Urinary bladder (tissue), 4 donors: ENCODE measurements around the gene DBH. TPM values are rescaled to one million over a fixed set of nuclear protein-coding genes. Genes with fewer than 3 reads are reported as not detected.
A peak's percentile ranks its signal among the peaks of the same experiment; 100 is the strongest.

Experiments
- DNase-seq: peaks from one replicate; pipeline ENCODE4 v3.0.0-alpha.2; 2015; ENCODE audit errors: extremely low spot score
- H3K27ac ChIP-seq: one replicate; pipeline ENCODE4 v1.5.1; 2013; ENCODE audit warnings: low read depth, mild to moderate bottlenecking, moderate library complexity
- H3K36me3 ChIP-seq: one replicate; pipeline ENCODE4 v1.6.1; 2013; ENCODE audit warnings: mild to moderate bottlenecking, moderate library complexity; ENCODE audit not compliant: insufficient read depth
- H3K4me1 ChIP-seq: one replicate; pipeline ENCODE4 v1.6.1; 2013; ENCODE audit warnings: mild to moderate bottlenecking, moderate library complexity; ENCODE audit not compliant: insufficient read depth
- H3K4me3 ChIP-seq: one replicate; pipeline ENCODE4 v1.5.1; 2013; ENCODE audit warnings: low read depth, low read length
- WGBS: extraction: QIAGEN DNeasy Blood & Tissue Kit; methylation state at CpG from one replicate; pipeline ENCODE4 v1.1.7; 2013; 5-methylcytosine and 5-hydroxymethylcytosine counted together
- polyA plus RNA-seq: library from polyadenylated mRNA; stranded (reverse); fragments of 200-250 nt; gene quantifications from one replicate; pipeline ENCODE4 v1.2.3, GENCODE V29; 2013
- total RNA-seq: library from RNA; depleted of rRNA; stranded (reverse); fragments of >200 nt; gene quantifications from one replicate; pipeline ENCODE4 v1.2.3, GENCODE V29; 2014
- donor health status: healthy with polysubstance abuse.
- donor health status: healthy.

Gene DBH
- total and polyA plus RNA-seq, 2 donors: 0.79 to 0.98 TPM

- Histone ChIP-seq H3K27ac (no peak overlapping the region), H3K4me3 (no peak overlapping the region), H3K36me3 (no peaks in the 10 kb centered on the region), H3K4me1 (no peaks in the 10 kb centered on the region)
- WGBS: 90% methylated on average over 34 of the region's 34 CpGs
- DNase-seq: no peak
These were observed 51.9 kb downstream of the DBH start for GRCh38 chr9:133687856-133688761.

- WGBS: 83% methylated on average over 10 of the region's 10 CpGs
- DNase-seq: no peak
- no peaks in the 10 kb centered on the region for H3K36me3 ChIP-seq
These were observed 53.1 kb downstream of the DBH start for GRCh38 chr9:133689151-133689763.

GRCh38 chr9:133690081-133690561, 54.0 kb downstream of the DBH start:
- peak; percentile 52 for DNase-seq
- 85% methylated on average over 11 of the region's 11 CpGs for WGBS
- no peaks in the 10 kb centered on the region for H3K36me3 ChIP-seq
- H3K4me3 ChIP-seq: no peak overlapping the region
- no peak overlapping the region for H3K27ac ChIP-seq
- no peaks in the 10 kb centered on the region for H3K4me1 ChIP-seq

More at GRCh38 chr9:133689151-133689763, 53.1 kb downstream of the DBH start:
- Histone ChIP-seq H3K4me3 (no peak overlapping the region), H3K27ac (no peak overlapping the region), H3K4me1 (no peaks in the 10 kb centered on the region)

GRCh38 chr9:133691191-133691590, 55.0 kb downstream of the DBH start:
- Histone ChIP-seq H3K4me3 (no peak overlapping the region), H3K36me3 (no peaks in the 10 kb centered on the region), H3K4me1 (no peaks in the 10 kb centered on the region), H3K27ac (no peak overlapping the region)
- DNase-seq: no peak
- 85% methylated on average over 4 of the region's 4 CpGs for WGBS

- 86% methylated on average over 19 of the region's 19 CpGs for WGBS
- no peak for DNase-seq
- Histone ChIP-seq H3K4me1 (no peaks in the 10 kb centered on the region), H3K27ac (no peak overlapping the region), H3K4me3 (no peak overlapping the region), H3K36me3 (no peaks in the 10 kb centered on the region)
These were observed 55.6 kb downstream of the DBH start for GRCh38 chr9:133691626-133692363.

GRCh38 chr9:133692364-133692985, 56.3 kb downstream of the DBH start:
- Histone ChIP-seq H3K4me3 (no peak overlapping the region), H3K36me3 (no peaks in the 10 kb centered on the region), H3K27ac (no peak overlapping the region), H3K4me1 (no peaks in the 10 kb centered on the region)
- 92% methylated on average over 25 of the region's 25 CpGs for WGBS
- DNase-seq: no peak

- H3K4me3 ChIP-seq: no peak overlapping the region
- 94% methylated on average over 10 of the region's 10 CpGs for WGBS
- H3K36me3 ChIP-seq: no peaks in the 10 kb centered on the region
- no peak overlapping the region for H3K27ac ChIP-seq
- H3K4me1 ChIP-seq: no peaks in the 10 kb centered on the region
- no peak for DNase-seq
These were observed 57.0 kb downstream of the DBH start for GRCh38 chr9:133693116-133693515.

GRCh38 chr9:133693703-133694529, 57.8 kb downstream of the DBH start:
- no peaks in the 10 kb centered on the region for H3K36me3 ChIP-seq
- no peak overlapping the region for H3K27ac ChIP-seq
- DNase-seq: no peak
- no peak overlapping the region for H3K4me3 ChIP-seq
- no peaks in the 10 kb centered on the region for H3K4me1 ChIP-seq
- 91% methylated on average over 32 of the region's 32 CpGs for WGBS

GRCh38 chr9:133694686-133695085, 58.5 kb downstream of the DBH start:
- no peak for DNase-seq
- Histone ChIP-seq H3K4me1 (no peaks in the 10 kb centered on the region), H3K4me3 (no peak overlapping the region), H3K36me3 (no peaks in the 10 kb centered on the region), H3K27ac (no peak overlapping the region)
- 63% methylated on average over 3 of the region's 3 CpGs for WGBS

- no peak overlapping the region for H3K27ac ChIP-seq
- no peaks in the 10 kb centered on the region for H3K4me1 ChIP-seq
- 90% methylated on average over 12 of the region's 12 CpGs for WGBS
- no peak for DNase-seq
- H3K4me3 ChIP-seq: no peak overlapping the region
- no peaks in the 10 kb centered on the region for H3K36me3 ChIP-seq
These were observed 59.9 kb downstream of the DBH start for GRCh38 chr9:133696071-133696472.

- H3K27ac ChIP-seq: no peak overlapping the region
- DNase-seq: no peak
- WGBS: 98% methylated on average over 6 of the region's 6 CpGs
These were observed 63.4 kb downstream of the DBH start for GRCh38 chr9:133699546-133699945.

GRCh38 chr9:133700819-133701320, 64.7 kb downstream of the DBH start:
- WGBS: 79% methylated on average over 4 of the region's 4 CpGs
- no peak overlapping the region for H3K4me3 ChIP-seq
- H3K27ac ChIP-seq: no peak overlapping the region
- no peak for DNase-seq
- H3K36me3 ChIP-seq: no peaks in the 10 kb centered on the region
- no peaks in the 10 kb centered on the region for H3K4me1 ChIP-seq

More at GRCh38 chr9:133699546-133699945, 63.4 kb downstream of the DBH start:
- Histone ChIP-seq H3K36me3 (no peaks in the 10 kb centered on the region), H3K4me1 (no peaks in the 10 kb centered on the region), H3K4me3 (no peak overlapping the region)
